Measurements from ENCODE around the gene GTPBP4. TPM values are rescaled to one million over a fixed set of nuclear protein-coding genes. Genes with fewer than 3 reads are reported as not detected.

Gene GTPBP4
- total and polyA plus RNA-seq, 2 of the 13 experiments (the other 11 are each of a cell fraction or from before 2014, with no cell fraction given) = 24.1 to 85.5 TPM

- TF ChIP-seq, protein P1, sequence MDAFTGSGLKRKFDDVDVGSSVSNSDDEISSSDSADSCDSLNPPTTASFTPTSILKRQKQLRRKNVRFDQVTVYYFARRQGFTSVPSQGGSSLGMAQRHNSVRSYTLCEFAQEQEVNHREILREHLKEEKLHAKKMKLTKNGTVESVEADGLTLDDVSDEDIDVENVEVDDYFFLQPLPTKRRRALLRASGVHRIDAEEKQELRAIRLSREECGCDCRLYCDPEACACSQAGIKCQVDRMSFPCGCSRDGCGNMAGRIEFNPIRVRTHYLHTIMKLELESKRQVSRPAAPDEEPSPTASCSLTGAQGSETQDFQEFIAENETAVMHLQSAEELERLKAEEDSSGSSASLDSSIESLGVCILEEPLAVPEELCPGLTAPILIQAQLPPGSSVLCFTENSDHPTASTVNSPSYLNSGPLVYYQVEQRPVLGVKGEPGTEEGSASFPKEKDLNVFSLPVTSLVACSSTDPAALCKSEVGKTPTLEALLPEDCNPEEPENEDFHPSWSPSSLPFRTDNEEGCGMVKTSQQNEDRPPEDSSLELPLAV (CRISPR knock-in tag; conservative IDR thresholded peaks at IDR 0.05; ENCODE audit: low read depth) = no peak
- TF ChIP-seq ARID2 (CRISPR knock-in tag; IDR thresholded peaks at IDR 0.05; ENCODE audit: borderline replicate concordance) (no peak), ZNF446 (CRISPR knock-in tag; IDR thresholded peaks at IDR 0.05) (no peak), CSRNP1 (CRISPR knock-in tag; IDR thresholded peaks at IDR 0.05) (no peak), ZNF672 (CRISPR knock-in tag; IDR thresholded peaks at IDR 0.05) (no peak), ZNF274 (CRISPR knock-in tag; IDR thresholded peaks at IDR 0.05) (0 out of 2 replicates have a peak, but pooled peaks have one; percentile 6), PBX2 (CRISPR knock-in tag; IDR thresholded peaks at IDR 0.05) (no peak), ELF1 (CRISPR knock-in tag; IDR thresholded peaks at IDR 0.05) (no peak), JARID2 (CRISPR knock-in tag; IDR thresholded peaks at IDR 0.05; ENCODE audit: insufficient replicate concordance) (no peak), PREB (CRISPR knock-in tag; IDR thresholded peaks at IDR 0.05) (no peak), ZNF781 (CRISPR knock-in tag; IDR thresholded peaks at IDR 0.05; ENCODE audit: borderline replicate concordance, not compliant biosample characterization) (no peak), SUZ12 (IDR thresholded peaks at IDR 0.05; ENCODE audit: low read depth, low read length) (no peak), CHD4 (IDR thresholded peaks at IDR 0.05; ENCODE audit: borderline replicate concordance, low read length) (no peak), SAFB2 (CRISPR knock-in tag; IDR thresholded peaks at IDR 0.05; ENCODE audit: borderline replicate concordance, low read depth) (no peak), ZBTB7B (CRISPR knock-in tag; IDR thresholded peaks at IDR 0.05) (no peak), ZNF780A (CRISPR knock-in tag; IDR thresholded peaks at IDR 0.05) (no peak), PAX8 (CRISPR knock-in tag; IDR thresholded peaks at IDR 0.05; ENCODE audit: borderline replicate concordance) (no peak), HHEX (CRISPR knock-in tag; IDR thresholded peaks at IDR 0.05) (no peak), ISX (CRISPR knock-in tag; conservative IDR thresholded peaks at IDR 0.05) (no peak), ZNF10 (CRISPR knock-in tag; IDR thresholded peaks at IDR 0.05; ENCODE audit: borderline replicate concordance, low read depth) (no peak)
- TF ChIP-seq, protein P2, sequence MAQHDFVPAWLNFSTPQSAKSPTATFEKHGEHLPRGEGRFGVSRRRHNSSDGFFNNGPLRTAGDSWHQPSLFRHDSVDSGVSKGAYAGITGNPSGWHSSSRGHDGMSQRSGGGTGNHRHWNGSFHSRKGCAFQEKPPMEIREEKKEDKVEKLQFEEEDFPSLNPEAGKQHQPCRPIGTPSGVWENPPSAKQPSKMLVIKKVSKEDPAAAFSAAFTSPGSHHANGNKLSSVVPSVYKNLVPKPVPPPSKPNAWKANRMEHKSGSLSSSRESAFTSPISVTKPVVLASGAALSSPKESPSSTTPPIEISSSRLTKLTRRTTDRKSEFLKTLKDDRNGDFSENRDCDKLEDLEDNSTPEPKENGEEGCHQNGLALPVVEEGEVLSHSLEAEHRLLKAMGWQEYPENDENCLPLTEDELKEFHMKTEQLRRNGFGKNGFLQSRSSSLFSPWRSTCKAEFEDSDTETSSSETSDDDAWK (CRISPR knock-in tag; IDR thresholded peaks at IDR 0.05) = no peak
Measured at GRCh38 chr10:1049425-1049958, 61.3 kb downstream of the GTPBP4 start (continued).

All from HepG2 (cell line).